Measurements from ENCODE around the gene NFKBIB.

GRCh38 chr19:38892841-38893240 is 6.9 kb upstream of the NFKBIB start:
- TF ChIP-seq MEF2A (IDR thresholded peaks at IDR 0.05; ENCODE audit: borderline replicate concordance, low read depth) (no peak), SIN3A (IDR thresholded peaks at IDR 0.05; ENCODE audit: borderline replicate concordance, low read depth, low read length) (no peak), JUND (IDR thresholded peaks at IDR 0.05) (no peak), POLR2AphosphoS5 (IDR thresholded peaks at IDR 0.05; ENCODE audit: low read depth, low read length) (no peak), YY1 (IDR thresholded peaks at IDR 0.05; ENCODE audit: low read depth) (no peak), CTCF (IDR thresholded peaks at IDR 0.05) (no peak), EZH2phosphoT487 (IDR thresholded peaks at IDR 0.05; ENCODE audit: borderline replicate concordance, low read depth) (no peak), TEAD4 (IDR thresholded peaks at IDR 0.05; ENCODE audit: borderline replicate concordance, insufficient read depth) (no peak), GABPA (IDR thresholded peaks at IDR 0.05; ENCODE audit: low read depth) (no peak), ZBTB33 (IDR thresholded peaks at IDR 0.05; ENCODE audit: borderline replicate concordance, low read depth) (no peak), RAD21 (IDR thresholded peaks at IDR 0.05; ENCODE audit: low read length) (no peak), NRF1 (IDR thresholded peaks at IDR 0.05; ENCODE audit: low read depth, low read length) (no peak), EP300 (IDR thresholded peaks at IDR 0.05; ENCODE audit: borderline replicate concordance in 1 of 2, low read depth in 1 of 2, low read length in 1 of 2) (no peak)
